GM18907 (cell line): ENCODE data around the gene LEFTY2.
"Not testable (repeated sequence)": the region's sequence is repeated elsewhere in the genome, so short reads cannot be mapped to it uniquely, and the experiment has no call there.

Experiments
- ATAC-seq: cut with Tn5 transposase; IDR thresholded peaks from one replicate; pipeline ENCODE4 v1.9.1; 2021; ENCODE audit warnings: mild to moderate bottlenecking, moderate library complexity; ENCODE audit not compliant: unreplicated experiment

The LEFTY2 gene

DNA sequence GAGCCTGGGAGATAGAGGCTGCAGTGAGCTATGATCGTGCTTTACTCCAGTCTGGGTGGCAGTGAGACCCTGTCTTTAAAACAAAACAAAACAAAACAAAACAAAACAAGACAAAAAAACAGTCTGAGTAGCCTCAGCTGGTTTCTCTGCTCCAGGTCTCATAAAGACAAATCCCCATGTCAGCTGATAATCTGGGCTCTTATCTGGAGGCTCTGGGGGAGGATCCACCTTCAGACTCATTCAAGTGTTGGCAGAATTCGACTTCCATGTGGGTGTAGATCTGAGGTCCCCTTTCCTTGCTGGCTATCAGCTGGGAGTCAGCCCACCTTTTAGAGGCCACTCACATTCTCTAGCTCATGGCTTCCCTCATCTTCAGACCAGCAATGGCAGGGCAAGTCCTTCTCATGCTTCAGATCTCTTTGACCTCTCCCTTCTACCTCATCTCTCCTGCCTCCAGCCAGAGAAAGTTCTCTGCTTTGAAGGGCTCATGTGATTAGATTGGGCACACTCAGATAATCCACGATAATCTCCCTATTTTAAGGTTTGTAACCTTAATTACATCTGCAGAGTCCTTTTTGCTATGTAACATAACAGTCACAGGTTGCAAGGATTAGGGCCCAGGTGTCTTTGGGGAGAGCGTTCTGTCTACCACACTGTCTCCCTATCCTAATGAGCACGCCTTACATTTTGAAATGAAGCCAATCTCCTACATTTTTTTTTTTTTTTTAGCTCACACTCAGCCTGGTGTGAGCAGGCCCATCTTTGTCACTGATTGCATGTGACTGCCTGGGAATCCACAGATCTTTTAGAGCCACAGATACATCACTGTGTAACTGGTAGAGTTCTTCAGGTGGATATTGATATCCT, 9.5 kb downstream of the LEFTY2 start:
- no peak for ATAC-seq

DNA sequence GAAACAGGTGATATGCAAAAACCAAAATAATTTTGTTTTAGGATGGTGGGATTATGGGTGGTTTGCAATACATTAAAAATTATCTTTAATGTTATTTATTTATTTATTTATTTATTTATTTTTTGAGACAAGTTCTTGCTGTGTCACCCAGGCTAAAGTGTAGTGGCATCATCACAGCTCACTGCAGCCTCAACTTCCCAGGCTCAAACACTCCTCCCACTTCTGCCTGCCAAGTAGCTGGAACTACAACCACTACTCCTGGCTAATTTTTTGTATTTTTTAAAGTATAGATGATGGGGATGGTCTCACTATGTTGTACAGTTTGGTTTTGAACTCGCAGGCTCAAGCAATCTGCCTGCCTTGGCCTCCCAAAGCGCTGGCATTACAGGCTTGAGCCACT, 10.5 kb downstream of the LEFTY2 start:
- ATAC-seq, result no peak

DNA sequence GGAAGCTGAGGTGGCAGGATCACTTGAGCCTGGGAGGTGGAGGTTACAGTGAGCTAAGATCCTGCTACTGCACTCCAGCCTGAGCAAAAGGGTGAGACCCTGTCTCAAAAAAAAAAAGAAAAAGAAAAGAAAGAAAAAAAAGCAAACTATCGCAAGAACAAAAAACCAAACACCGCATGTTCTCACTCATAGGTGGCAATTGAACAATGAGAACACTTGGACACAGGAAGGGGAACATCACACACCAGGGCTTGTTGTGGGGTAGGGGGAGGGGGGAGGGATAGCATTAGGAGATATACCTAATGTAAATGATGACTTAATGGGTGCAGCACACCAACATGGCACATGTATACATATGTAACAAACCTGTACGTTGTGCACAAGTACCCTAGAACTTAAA, 11.6 kb downstream of the LEFTY2 start:
- not testable (repeated sequence) for ATAC-seq

DNA sequence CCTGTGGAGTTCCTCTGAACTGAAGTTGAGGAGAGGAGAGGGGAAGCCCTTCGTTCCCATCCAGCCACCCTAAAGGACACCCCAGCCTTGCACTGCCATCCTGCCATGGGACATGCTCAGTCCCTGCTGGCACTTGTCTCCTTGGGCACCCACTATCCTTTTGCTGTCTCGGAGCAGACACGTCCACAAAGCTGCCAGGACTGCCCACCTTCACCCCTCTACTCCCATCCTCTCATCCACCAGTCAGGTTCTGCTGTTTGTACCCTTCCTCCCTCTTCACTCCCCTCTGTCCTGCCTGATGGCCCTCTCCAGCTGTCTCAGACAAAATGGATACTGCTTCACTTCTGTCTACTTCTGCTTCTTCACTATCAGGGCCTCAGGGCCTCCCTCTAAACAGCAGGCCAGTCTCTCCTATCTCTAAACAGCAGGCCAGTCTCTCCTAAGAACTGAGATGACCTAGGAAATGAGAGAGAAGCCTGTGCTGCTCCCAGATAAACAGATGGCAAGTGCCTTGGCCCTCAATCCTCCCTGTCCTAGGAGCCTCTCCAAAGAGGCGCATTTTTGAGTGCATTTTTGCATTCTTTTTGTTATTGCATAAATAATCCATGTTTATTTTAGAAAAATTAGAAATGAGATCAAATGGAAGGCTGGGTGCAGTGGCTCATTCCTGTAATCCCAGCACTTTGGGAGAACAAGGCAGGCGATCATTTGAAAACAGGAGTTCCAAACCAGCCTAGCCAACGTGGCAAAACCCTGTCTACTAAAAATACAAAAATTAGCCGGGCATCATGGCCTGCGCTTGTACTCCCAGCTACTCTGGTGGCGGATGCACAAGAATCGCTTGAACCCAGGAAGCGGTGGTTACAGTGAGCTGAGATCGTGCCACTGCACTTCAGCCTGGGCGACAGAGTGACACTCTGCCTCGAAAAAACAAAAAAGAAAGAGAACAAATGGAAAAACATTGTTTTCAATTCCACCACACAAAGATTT, 12.5 kb downstream of the LEFTY2 start:
- ATAC-seq, result no peak

DNA sequence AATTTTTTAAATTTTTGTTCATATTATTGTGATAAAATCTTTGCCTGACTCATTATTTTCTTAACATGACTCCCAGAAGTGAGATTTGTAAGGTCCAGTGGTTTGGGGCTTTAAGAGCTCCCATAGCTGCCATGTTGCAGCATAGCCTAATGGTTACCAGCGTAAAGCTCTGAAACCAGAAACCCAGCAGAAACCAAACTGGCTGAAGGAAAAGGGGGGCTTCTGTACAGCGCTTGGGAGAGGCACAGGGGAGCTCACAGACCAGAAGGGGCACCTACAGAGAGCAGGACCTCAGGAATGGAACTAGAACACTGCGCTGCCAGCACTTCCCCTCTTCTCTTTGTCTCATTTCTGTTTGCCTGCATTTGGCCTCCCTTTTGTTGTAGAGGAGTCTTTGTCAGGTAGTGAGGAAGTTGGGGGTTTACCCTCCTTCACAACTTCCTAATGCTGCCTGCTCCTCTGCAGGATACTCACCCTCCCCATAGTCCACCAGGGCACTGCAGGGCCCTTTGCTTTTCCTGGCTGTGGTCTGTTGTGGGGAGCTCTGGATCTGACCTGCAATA, 14.4 kb downstream of the LEFTY2 start:
- ATAC-seq, result no peak

DNA sequence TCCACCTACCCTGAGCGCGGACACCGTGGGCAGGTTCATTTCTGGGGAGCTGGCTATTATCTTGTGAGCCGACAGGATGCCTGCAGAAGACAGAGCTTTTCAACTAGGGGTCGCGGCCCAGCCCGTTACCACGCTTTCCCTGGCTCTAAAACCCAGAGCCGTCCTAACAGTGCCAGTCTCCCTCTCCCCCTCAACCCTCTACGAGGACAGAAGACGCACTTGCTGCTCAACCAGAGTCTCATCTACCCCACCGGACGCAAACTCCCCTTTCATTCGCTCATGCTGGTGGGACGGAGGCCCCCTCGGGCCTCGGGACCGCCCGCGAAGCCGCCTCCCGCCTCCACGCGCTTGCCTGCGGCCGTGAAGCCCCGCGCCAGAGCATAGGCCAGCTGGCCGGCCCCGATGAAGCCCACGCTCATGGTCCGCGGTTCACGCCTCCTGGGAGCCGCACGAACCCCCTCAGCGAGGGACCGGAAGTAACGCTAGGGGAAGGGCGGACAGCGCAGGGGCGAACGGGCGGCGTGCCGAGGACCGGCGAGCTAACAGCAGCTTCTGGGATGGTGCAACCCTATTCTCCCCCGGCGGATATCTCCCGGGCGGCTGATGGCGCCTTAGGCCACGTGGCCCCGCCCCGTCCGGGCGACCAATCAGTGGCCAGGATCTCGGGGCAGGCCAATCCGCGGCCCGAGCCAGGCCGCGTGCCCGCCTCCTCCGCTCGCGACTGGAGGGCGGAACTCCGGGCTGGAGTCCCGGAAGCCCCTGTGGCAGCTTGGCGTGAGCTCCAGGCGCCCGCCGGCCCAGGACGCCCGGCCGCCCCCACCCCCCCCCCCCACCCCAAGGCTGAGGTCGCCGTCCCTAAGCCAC, 17.1 kb downstream of the LEFTY2 start, which contains the start of gene PYCR2:
Gene PYCR2, minus strand, starts transcription at position 559 of the 864 bp plus-strand sequence. Its CDS starts 140 bp downstream, at position 419.
- ATAC-seq, result peak; percentile 98

DNA sequence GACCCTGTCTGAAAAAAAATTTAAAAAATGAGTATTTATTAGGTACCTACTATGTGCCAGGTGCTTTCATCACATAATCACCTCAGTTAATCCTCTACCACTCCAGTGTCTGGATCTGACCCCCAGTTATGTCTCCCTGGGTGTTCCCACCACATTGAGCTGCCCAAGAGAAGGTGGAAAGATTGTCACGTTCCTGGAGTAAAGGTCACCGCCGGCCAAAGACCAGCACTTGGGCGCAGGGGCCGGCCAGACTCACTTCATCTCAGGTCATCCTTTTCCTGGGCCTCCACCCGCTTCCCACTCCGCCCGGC, 17.7 kb downstream of the LEFTY2 start:
- ATAC-seq, result no peak

DNA sequence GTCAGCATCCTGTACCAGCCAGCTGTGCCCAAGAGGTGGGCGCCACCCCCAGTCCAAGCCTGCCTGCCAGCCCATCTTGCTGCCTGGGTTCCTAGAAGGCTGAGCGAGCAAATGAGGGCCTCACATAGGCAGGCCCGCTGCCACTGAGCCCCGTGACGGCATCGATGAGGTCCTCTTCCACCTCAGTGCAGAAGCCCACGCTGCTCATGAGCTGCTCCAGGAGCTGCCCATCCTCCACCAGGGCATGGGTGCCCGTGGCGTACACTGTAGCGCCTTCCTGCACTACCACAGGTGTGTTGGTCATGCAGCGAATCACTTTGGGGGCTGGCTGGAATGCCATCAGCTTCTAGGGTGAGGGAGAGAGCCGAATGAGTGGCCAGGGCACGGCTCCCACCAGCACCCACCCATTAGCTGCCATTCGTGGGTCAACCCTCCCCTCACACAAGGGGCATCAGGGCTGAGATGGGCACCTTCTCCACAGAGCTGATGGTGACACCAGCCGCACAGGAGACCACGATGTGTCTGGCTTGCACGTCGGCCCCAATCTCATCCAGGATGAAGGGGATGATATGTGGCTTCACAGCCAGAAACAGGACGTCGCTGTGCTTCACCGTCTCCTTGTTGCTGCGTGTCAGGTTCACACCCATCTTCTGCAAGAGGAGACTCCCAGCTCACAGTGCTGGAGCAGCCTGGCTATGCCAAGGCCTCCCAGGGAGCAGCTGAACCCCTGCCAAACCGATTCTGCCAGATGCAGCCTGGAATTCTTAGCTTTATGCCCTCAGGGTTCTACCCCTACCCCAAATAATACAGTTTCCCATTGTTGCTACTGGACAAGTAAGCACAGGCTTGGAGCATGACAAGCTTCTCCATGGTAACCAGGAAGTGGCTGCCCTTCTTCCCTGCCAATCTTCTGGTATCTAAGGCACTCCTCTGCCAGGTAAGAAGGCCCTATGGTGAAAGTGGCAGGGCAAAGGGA, 19.0 kb downstream of the LEFTY2 start:
- ATAC-seq, result no peak

DNA sequence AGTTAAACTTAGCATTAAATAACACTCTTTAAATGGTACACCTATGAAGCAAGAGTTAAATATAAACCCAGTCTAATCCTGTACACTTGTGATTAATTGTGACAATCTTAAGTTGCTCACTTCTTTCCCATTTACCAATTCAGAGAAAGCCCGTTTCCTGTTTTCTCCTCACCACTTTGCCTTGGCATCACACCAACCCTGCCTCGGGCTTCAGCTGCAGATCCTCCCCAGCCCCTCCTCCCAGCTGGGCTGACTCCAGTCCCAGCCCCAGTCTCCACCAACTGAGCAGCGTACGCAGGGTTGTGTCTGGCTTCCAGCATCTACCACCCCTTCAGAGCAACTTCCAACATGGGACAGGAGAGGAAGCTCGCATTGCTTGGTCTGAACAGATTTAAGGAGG, 21.1 kb downstream of the LEFTY2 start:
- no peak for ATAC-seq

DNA sequence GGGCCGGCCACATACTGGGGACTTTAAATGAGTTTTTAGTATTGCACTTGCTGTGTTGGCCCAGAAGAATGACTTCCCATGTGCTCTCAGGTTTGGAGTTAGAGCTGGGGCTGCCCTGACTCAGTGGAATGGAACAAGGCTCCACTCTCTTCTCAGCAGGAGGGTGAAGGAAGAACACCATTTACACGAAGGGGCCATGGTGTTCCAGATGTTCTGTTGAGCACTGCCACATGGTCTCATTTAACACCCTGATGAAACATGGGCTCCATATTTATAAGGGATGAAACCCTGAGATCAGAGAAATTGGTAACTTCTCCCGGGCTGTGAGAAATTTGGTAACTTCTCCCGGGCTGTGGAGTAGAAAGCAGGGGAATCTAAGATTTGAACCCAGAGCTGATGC, 22.7 kb downstream of the LEFTY2 start:
- no peak for ATAC-seq

DNA sequence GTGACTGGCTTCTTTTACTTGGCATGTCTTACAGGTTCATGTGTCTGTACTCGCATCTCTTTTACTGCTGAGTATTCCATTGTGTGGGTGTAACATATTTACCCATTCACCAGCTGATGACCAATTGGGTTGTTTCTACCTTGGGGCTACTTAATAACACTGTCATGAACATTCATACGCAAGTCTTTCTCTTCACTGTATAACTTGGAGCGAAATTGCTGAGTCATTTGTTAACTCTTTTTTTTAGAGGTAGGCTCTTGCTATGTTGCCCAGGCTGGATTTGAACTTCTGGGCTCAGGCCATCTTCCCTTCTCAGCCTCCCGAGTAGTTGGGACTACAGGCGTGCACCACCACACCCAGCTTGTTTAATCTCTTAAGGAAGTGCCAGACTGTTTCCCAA, 23.5 kb downstream of the LEFTY2 start:
- ATAC-seq, result no peak

DNA sequence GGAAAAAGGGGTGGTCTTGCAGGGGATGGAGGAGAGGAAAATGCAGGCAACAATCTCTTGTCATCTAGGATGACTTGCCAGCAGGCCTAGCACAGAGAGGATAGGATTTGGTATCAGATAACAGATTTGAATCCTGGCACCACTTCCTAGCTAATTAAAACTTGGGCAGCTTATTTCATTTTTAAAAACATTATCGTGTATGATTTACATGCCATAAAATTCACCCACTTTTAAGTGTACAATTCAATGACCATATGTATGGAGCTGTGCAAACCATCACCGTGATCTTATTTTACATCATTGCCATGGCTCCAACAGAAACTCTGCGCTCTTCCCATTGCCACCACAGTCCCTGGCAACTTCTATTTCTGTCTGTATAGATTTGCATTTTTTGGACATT, 23.9 kb downstream of the LEFTY2 start:
- no peak for ATAC-seq

DNA sequence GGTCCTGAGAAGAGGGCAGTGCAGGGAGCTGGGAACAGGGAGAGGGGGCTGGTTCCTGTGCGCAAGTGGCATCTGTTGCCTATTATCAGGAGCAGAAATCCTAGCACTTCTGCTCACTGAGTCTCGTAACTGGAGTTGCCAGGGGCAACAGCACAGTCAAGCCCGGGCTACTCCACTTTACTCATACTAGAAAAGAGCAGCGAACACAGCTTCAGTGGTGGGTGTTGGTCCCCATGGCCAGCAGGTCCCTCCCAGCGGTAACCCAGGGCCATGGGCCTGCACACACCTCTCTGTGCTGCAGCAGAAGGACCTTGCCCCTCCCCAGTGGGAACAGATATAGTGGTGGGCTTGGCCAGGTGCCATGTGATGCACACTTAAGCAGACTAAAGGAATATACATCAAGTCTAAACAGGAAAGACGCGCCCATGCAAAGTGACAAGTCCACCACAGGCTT, 25.5 kb downstream of the LEFTY2 start:
- ATAC-seq, result no peak

DNA sequence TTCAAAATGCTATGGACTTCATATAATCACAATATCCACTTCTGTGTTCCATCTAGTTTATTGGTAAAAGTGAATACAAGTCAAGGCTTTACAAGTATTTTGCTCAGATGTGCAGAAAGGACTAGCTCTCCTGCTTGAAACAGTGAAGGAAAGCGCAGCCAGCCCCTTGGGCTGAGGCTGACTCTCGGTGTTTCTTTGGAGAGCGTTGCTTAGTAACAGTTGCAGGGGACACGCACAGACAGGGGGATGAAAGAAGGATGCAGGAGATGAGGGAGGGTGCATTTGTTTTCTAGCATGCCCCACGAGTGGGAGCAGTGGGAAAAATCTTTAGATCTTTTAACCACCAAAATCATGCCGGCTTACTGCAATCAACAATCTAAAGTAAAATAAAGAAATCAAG, 26.1 kb downstream of the LEFTY2 start:
- no peak for ATAC-seq

DNA sequence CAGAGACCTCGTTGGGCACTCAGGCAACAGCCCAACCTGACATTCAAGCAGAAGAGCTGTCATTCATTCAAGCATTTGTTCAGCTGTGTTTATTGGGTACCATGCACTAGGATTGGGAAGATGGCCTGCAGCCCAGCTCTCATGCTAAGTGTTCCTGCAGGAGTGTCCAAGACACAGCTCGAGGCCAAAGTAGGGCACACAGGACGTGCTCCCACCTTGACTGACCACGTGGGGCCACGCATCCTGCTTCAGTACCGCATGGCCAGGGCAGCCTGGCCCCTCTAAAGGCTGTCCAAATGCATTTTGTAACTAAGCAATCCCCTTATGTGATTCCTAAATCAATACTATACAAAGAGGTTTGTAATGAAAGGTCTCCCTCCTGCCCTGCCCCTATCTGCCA, 26.6 kb downstream of the LEFTY2 start:
- no peak for ATAC-seq

DNA sequence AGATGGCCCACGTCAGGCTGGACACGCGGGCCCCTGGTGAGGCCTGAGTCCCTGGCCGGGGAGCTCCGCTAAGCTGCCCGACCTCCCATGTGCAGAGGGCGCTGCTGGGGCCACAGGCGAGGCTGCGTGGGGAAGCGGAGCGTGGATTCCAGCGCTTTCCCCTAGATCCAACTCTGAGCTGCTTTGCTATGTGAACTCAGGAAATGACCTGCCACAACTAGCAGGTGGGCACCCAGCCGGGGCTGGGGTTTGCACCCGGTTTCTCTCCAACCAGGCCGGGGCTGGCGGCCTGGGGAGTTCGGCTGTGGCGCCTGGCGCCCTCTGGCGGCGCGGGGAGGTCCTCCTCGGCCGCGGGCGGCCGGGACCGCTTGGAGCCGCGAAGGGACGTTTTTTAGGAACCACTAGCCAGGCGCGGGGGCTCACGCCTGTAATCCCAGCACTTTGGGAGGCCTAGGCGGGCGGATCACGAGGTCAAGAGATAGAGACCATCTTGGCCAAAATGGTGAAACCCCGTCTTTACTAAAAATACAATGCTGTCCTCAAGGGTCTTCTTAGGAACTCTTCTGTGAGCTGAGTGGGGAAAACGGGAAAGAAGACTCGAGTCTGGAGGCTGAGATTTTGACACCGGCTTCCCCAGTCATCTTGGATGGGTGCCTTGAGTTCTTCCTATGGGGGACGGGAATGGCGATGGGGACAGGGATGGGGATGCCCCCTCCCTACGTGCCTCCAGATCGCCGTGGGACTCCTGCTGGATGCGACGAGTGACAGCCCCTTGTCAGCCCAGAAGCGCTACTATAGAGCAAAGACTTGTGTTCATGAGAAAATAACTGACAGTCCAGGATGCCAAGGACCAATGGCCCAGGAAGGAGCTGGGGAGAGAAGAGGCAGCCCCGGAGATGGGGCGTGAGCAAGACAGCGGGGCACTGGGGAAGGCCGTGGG, 29.6 kb downstream of the LEFTY2 start:
- ATAC-seq, result peak; percentile 75

DNA sequence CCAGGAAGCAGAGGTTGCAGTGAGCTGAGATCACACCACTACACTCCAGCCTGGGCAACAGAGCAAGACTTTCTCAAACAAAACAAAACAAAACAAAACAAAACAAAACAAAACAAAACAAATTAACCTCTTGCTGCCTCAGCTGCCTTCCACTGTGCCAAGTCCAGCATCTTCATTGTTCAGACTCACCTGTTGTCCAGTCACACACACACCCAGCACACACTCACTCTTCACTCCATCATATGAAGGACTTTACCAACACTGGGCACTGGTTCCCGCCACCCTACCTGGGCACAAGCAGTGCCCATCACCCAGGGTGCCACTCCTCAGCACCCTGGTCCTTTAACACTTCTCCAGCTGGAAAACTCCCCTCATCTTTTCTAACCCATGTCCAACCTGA, 31.5 kb downstream of the LEFTY2 start:
- ATAC-seq, result no peak

DNA sequence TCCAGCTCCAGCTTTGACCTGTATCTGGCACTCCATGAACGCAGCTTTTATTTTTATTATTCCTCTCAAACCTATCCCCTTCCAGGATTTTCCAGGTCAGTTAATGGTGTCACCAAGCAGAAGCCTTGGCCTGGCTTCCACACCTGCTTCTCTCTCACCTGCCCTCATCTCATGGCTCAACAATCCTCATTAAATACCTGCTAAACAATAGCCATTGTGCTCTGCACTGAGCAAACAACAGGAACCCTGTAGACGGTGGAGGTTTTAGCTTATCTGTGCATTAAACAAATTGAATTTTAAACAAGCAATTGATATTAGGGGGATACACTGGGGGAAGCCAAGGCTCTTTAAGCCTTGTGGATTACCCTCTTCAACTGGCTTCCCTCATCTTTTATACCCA, 32.2 kb downstream of the LEFTY2 start:
- no peak for ATAC-seq
